GM18502 (cell line): ENCODE results near the gene MYLK.

Source experiments
- ATAC-seq: cut with Tn5 transposase; IDR thresholded peaks from one replicate; pipeline ENCODE4 v1.9.1; 2021; ENCODE audit warnings: mild to moderate bottlenecking; ENCODE audit not compliant: unreplicated experiment, poor library complexity

Gene MYLK

DNA sequence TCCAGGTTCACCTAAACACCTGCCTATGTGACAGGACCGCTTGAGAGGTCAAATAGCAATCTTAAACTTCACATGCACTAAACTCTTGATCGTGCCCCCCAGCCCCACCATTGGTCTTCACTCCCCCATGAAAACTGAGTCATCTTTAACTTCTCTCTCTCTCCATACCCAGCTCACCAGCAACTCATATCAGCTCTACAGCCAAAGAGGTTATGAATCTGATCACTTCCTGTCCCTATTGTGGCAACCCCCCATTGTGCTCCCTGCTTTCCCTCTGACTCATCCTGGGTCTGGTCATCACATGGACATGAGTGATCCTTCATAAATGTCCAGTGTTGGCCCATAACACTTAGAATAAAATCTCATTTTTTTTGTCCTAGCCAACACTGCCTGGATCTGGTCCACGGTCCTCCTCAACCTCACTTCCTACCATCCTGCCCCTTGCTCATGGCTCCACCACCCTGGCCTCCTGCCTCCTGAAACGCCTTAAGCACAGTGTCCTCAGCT, 195.8 kb downstream of the MYLK start:
- ATAC-seq = no peak

GRCh38 chr3:123687286-123687685, 196.8 kb downstream of the MYLK start:
- no peak for ATAC-seq

DNA sequence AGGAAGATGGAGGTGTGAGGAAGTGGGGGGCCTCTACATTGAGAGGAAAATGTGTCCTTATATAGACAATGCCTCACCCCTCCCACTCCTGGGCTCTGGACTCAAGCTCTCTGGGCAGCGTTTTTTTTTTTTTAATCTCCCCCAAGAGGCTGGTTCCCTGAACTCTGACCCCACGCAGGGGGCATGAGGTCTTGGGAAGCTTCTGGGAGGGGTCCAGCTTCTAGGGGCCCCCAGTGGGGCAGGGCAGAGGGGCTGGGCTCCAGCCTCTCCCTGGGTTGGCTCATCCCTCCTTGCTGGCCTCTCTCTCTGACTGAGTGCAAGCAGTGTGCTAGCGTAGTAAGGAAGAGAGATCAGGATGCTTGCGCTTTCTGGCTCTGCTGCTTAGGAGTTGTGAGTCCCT, 197.9 kb downstream of the MYLK start:
- ATAC-seq = no peak

DNA sequence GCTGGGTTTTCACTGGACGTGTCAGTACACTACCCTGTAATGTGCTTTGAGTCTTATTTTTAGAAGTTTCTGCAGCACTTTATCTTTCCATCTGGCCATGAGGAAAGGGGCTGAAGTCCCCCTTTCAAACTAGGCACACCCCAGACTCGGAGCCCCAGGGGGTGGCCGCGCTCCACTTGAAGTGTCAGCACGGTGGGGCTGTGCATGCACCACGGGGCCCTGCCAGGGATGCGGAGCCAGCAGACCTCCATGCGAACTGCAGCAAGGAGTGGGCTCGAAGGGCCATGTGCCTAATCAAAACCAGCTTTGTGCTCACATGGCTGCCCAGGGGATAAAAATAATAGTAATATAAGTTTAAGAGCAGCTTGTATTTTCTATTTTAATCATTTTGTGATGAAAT, 198.4 kb downstream of the MYLK start:
- no peak for ATAC-seq

DNA sequence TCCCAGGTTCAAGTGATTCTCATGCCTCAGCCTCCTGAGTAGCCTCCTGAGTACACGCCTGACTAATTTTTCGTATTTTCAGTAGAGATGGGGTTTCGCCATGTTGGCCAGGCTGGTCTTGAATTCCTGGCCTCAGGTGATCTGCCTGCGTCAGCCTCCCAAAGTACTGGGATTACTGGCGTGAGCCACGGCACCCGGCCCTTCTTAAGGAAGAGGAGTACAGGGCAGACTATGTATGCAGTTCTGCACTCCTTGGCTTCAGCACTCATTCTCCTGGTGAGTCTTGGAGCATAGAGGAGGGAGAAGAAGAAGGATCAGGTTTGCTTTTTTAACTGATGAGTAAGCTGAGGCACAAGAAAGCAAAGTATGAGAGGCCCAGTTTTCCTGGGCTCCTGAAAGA, 199.5 kb downstream of the MYLK start:
- no peak for ATAC-seq

DNA sequence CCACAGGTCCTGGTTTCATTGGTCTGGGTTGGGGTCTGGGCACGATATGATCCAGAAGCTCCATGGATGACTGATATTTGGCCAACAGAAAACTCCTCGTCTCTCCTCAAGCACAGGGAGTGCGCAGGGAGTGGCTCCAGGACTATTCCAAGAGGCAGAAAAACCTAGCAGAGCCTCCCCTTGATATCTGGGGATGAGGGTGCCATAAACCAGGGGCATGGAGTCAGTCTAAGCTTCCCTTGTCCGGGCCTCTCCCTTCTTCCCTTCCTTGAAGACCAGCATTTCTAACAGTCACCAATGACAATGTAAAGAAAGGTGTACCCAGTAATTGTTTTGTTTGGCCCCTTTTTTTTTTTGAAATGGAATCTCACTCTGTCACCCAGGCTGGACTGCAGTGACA, 199.9 kb downstream of the MYLK start:
- ATAC-seq = no peak

DNA sequence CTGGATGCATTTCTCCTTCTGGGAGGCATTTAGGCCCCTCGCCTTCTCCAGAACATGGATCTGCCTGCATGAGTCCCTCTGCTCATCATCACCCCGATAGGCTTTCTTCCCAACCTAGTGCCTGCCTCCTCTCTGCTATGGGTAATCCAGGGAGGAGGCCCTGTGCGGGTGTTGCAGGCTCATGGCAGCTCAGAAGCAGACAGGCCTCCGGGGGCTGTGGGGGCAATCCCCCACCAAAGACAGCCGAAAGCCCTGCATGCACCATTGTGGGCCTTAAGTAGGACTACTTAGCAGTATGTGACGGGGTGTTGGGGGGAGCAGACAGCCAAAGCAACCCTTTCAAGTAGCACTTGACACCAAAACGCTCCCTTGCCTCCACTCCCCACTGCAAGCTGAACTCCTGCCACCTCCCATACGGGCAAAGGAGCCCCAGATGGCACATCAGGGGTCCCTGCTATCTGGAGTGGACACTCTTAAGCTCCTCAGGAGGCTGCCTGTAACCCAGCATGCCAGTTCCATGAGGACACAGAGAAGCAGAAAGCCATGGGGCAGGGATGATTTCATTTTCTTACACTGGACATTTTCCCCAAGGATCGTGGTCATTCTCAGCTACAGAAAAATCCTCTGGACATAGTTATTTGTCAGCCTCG, 200.5 kb downstream of the MYLK start:
- ATAC-seq = no peak

DNA sequence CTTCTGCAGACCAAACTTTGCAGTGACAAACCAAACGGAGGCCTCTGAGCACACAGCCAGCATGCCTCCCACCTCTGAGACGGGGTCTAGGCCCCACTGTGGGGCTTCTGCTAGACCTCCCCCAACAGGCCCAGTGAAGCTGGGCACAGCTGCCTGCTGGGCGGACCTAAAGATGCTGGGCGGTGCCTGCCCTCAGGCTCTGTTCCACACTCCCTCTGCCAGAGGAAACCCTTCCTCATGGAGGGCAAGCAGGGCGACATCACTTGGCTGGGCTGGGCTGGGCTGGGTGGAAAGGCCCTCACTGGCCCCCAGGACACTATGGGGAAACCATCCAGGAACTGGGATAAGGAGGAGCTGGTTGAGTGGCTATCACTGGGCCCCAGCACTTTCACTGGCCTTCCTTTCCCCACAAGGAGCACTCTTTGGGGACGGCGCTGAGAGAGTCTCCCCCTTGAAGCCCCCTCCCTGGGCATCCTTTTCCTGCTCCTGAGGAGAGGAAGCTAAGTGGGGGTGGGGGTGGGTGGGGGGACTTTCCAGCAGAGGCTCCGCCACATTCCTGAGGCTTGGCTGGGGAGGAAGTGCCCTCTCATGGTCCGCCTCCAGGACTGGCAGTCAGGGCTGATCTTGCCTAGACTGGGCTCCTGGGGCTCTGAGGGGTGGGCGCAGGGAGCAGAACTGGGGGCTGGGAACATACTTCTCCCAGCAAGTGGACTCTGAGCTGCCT, 201.2 kb downstream of the MYLK start:
- ATAC-seq = no peak

GRCh38 chr3:123682302-123682701, 201.8 kb downstream of the MYLK start:
- no peak for ATAC-seq

DNA sequence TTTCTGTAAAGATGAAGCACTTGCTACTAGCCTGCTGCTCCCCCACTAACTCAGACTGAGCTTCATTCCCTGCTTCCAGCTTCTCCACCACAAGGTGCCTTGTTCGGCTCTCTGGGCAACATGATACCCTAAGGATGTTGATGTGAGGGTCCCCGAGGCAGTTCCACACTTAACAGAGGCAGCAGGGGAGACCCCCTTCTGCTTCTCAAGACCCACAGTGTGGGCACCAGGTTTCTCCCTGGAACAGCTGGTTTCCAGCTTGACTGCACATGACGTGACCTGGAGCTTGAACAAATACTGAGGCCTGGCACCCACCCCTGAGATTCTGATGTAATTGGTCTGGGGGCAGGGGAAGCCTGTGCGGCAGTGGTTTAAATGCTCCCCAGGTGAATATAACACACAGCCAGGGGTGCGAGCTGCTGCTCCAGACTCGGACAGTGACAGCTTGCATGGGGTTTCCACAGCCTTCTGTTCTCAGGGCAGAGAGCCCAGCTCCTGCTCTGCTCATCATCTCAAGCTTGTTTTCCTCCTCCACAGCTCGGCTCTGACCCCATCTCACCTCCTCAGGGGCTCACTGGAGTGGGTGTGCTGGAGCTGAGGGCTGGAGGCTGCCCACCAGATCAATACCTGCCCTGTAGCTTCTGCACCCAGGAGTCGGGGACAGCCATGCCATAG, 204.3 kb downstream of the MYLK start:
- no peak for ATAC-seq

GRCh38 chr3:123678108-123678511, 206.0 kb downstream of the MYLK start:
- no peak for ATAC-seq

- no peak for ATAC-seq
Measured at GRCh38 chr3:123672429-123673146, 211.5 kb downstream of the MYLK start.

DNA sequence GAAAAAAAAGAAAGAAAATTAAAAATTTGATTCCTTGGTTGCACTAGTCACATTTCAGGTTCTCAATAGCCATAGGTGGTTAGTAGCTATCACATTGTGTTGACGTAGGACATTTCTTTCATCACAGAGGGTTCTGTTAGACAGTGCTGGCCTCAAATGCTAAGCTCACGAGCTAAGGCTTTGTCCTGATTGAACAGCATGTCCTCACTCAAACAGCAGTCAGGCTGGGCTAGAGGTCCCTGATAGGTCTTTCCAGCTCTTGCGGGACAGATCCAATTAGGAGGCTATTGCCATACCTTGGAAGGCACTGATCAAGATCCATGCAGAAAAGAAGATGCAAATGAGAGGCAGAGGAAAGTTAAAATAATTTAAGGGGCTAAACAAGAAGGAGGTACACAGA, 213.4 kb downstream of the MYLK start:
- ATAC-seq = no peak

DNA sequence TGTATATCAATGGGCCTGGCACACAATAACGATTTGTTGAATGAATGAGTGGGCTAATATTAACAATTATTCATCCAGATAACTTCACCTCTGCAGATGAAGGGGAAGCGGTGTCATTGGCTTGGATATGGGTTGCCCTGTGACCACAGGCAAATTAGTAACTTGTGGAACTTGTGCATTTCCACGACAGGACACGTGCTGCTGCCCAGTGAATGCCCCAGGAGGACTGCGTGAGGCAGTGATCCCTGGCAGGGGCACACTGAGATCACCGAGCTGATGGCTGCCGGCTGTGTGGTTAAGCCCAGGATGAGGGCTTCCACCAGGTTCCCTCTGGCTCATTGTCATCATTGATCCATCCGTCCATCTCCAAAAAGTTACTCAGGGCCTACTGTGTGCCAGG, 215.2 kb downstream of the MYLK start:
- ATAC-seq = no peak

- ATAC-seq = no peak
Measured at GRCh38 chr3:123667784-123668183, 216.3 kb downstream of the MYLK start.

DNA sequence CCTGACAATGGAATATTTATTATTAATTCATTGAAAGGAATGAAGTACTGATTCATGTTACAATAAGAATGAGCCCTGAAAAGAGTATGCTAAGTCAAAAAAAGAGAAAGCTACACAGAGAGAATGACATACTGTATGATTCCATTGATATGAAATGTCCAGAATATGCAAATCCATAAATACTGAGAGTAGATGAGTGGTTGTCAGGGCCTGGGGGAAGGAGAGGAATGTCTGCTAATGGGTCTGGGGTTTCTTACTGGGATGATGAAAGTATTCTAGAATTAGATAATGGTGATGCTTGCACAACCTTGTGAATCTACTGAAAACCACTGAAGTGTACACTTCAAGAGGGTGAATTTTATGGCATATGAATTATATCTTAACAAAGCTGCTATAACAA, 219.4 kb downstream of the MYLK start:
- ATAC-seq = no peak

- no peak for ATAC-seq
Measured at GRCh38 chr3:123663977-123664376, 220.2 kb downstream of the MYLK start.

DNA sequence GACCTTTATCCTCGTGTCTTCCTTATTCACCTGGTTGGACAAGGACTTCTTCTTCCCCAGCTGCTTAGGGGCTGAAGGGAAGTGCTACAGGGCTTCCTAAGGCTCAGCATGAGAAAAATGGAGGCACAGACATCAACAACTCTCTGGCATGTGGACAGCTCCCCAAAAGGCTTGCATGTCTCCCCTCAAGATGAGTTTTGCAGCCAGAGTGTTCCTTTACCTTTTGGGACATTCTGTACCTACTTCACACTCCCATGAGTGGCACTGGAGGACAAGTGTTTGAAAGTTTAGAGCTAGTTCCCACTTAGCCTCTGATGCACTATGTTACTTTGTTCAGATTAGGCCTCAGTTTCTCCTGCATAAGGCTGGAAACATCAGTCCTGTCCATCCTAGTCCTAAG, 222.2 kb downstream of the MYLK start:
- no peak for ATAC-seq

- no peak for ATAC-seq
Measured at GRCh38 chr3:123660900-123661299, 223.2 kb downstream of the MYLK start.

- ATAC-seq = no peak
Measured at GRCh38 chr3:123660141-123660675, 223.9 kb downstream of the MYLK start.

DNA sequence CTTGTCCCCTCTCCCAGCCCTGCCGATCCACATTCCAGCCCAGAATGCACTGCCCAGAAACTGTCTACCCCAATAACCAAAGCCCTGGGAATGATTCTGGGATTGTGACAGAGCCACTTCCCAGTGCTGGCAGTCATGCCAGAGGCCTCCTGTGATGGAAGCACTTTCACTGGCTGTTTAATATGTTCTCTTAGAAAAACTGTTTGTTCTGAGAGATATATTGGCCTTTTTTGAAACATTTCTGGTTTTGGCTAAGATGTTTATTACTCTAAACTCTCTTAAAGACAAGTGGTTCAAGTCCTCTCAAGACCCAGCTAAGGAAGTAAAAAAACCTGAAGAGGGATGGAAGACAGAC, 225.3 kb downstream of the MYLK start:
- no peak for ATAC-seq
